ENCODE measurements around the gene ITGA1. TPM values are rescaled to one million over a fixed set of nuclear protein-coding genes. Genes with fewer than 3 reads are reported as not detected.
A peak's percentile ranks its signal among the peaks of the same experiment; 100 is the strongest.

Gene ITGA1
- total RNA-seq, 1 donor: 31.8 TPM

DNA sequence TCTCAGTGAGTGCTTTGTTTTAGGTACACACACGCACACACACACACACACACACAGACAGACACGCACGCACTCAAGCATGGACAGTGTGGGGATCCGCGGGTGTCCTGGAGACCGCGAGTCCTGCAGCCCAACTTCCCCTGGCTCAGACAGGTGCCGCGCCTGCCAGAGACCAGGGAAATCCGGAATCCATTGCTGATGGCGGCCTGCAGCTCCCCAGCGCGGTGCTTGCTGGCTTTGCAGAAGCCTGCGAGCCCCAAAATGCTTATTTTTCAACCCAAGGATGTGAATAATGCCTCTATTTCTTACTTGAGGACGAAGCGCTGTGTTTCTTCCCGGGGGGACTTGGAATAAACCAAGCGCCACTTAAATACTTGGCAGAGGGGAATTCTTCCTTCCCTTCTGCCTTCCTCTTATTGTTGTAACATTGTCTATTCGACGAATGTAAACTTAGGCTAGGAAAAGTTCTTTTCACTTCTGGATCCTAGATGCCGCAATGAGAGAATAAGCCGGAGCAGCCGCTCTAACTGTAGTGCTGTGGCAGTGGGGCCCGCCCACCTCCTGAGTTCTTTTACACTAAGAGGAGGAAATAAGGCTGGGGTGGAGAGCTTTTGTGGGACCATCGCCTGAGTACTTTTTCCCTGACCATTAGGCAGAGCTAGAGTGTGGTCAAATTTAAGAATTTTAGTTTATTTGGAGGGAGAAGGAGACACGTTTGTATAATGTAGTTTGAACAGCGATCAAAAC lies 202.2 kb downstream of the ITGA1 start:
- H3K27ac ChIP-seq (ENCODE audit: low read depth, low read length): peak overlapping the region; percentile 40
- H3K27me3 ChIP-seq (ENCODE audit: insufficient read depth, low read length): no peaks in the 10 kb centered on the region
- H3K4me1 ChIP-seq (ENCODE audit: insufficient read depth, low read length): peaks cover 26% of the 10 kb centered on the region
- peak overlapping the region; percentile 84 for H3K4me3 ChIP-seq (ENCODE audit: insufficient read depth, low read length)
- H4K20me1 ChIP-seq (ENCODE audit: insufficient read depth, low read length): no peaks in the 10 kb centered on the region
- H3K9me3 ChIP-seq (ENCODE audit: low read depth, low read length): no peaks in the 10 kb centered on the region
- DNase-seq (ENCODE audit: insufficient read length, low spot score, missing footprints): peak; percentile 84
- H3K36me3 ChIP-seq (ENCODE audit: insufficient read depth, low read length): peaks cover 4% of the 10 kb centered on the region
- H3K79me2 ChIP-seq (ENCODE audit: insufficient read depth, low read length): peaks cover 25% of the 10 kb centered on the region
- H3K4me2 ChIP-seq (ENCODE audit: insufficient read depth, low read length): peak overlapping the region; percentile 97
- peak overlapping the region; percentile 91 for H2AFZ ChIP-seq (ENCODE audit: low read length)
- TF ChIP-seq, protein P1, sequence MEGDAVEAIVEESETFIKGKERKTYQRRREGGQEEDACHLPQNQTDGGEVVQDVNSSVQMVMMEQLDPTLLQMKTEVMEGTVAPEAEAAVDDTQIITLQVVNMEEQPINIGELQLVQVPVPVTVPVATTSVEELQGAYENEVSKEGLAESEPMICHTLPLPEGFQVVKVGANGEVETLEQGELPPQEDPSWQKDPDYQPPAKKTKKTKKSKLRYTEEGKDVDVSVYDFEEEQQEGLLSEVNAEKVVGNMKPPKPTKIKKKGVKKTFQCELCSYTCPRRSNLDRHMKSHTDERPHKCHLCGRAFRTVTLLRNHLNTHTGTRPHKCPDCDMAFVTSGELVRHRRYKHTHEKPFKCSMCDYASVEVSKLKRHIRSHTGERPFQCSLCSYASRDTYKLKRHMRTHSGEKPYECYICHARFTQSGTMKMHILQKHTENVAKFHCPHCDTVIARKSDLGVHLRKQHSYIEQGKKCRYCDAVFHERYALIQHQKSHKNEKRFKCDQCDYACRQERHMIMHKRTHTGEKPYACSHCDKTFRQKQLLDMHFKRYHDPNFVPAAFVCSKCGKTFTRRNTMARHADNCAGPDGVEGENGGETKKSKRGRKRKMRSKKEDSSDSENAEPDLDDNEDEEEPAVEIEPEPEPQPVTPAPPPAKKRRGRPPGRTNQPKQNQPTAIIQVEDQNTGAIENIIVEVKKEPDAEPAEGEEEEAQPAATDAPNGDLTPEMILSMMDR (IDR thresholded peaks at IDR 0.05; ENCODE audit: extremely low read depth, low read depth, low read length): peak; percentile 50

DNA sequence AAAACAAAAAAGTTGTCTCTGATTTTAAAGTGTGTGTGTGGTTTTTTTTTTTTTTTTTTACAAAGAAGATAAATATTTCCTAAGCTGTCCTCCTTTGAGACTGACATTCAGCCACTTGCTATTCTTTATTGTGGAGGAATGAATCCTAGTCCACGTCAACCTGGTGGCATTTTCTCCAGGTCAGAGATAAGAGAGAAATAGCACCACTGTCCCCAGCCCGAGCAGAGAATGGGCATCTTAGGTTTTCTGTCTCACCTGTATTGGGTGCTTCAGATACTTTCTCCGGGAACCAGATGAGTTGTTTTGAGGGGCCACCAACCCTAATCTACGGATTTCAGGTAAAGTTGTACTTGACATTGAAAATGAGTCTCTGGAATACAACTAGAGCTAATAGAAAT lies 202.8 kb downstream of the ITGA1 start:
- peaks cover 4% of the 10 kb centered on the region for H3K36me3 ChIP-seq (ENCODE audit: insufficient read depth, low read length)
- H3K9me3 ChIP-seq (ENCODE audit: low read depth, low read length): no peaks in the 10 kb centered on the region
- peak overlapping the region; percentile 97 for H3K4me2 ChIP-seq (ENCODE audit: insufficient read depth, low read length)
- no peaks in the 10 kb centered on the region for H3K27me3 ChIP-seq (ENCODE audit: insufficient read depth, low read length)
- peaks cover 23% of the 10 kb centered on the region for H3K4me1 ChIP-seq (ENCODE audit: insufficient read depth, low read length)
- H2AFZ ChIP-seq (ENCODE audit: low read length): peak overlapping the region; percentile 91
- TF ChIP-seq, protein P1 (IDR thresholded peaks at IDR 0.05; ENCODE audit: extremely low read depth, low read depth, low read length): no peak
- peak overlapping the region; percentile 84 for H3K4me3 ChIP-seq (ENCODE audit: insufficient read depth, low read length)
- DNase-seq (ENCODE audit: insufficient read length, low spot score, missing footprints): no peak
- peaks cover 30% of the 10 kb centered on the region for H3K79me2 ChIP-seq (ENCODE audit: insufficient read depth, low read length)
- no peak overlapping the region for H3K27ac ChIP-seq (ENCODE audit: low read depth, low read length)
- no peaks in the 10 kb centered on the region for H4K20me1 ChIP-seq (ENCODE audit: insufficient read depth, low read length)

DNA sequence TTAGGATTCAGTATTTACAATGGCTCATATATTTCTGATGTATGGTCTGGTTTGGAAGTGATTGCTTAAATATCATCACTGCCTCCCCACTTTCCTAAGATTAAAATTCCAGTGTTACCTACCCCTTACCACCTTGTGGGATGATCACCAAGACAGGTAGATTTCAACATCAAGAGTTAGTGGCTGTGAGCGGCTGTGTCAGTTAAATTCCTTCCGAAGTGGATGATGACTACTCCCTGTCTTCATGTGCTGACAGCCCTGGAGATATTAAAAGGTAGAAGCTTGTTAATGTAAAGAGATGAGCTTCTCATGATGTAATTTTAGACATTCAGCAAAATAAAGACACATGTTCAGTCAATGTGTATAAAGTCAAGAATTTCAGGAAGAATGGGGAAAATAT lies 205.7 kb downstream of the ITGA1 start:
- no peak overlapping the region for H3K4me2 ChIP-seq (ENCODE audit: insufficient read depth, low read length)
- peaks cover 39% of the 10 kb centered on the region for H3K79me2 ChIP-seq (ENCODE audit: insufficient read depth, low read length)

DNA sequence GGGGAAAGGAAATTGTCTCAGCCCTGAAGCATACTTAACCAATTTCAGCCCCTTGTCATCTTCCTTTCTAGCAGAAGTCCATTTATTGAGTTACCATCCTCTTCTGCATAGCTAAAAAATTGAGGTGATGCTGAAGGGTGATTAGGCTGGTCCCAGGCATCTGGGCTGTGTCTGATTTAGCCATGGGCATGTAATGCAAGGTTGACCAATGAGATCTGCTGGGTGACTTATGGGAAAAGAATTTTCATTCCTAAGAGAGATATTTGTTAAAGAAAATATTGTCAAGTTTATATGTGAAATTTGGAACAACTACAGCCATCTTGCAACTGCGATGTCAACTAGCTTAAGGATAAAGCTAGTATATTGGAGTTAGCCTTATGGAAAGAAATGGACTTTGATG lies 206.6 kb downstream of the ITGA1 start:
- TF ChIP-seq, protein P1 (IDR thresholded peaks at IDR 0.05; ENCODE audit: extremely low read depth, low read depth, low read length): no peak
- Histone ChIP-seq H3K36me3 (ENCODE audit: insufficient read depth, low read length) (peaks cover 4% of the 10 kb centered on the region), H3K27me3 (ENCODE audit: insufficient read depth, low read length) (no peaks in the 10 kb centered on the region), H3K4me2 (ENCODE audit: insufficient read depth, low read length) (no peak overlapping the region), H2AFZ (ENCODE audit: low read length) (no peak overlapping the region), H3K9me3 (ENCODE audit: low read depth, low read length) (no peaks in the 10 kb centered on the region), H3K27ac (ENCODE audit: low read depth, low read length) (no peak overlapping the region), H3K4me1 (ENCODE audit: insufficient read depth, low read length) (peaks cover 9% of the 10 kb centered on the region), H3K79me2 (ENCODE audit: insufficient read depth, low read length) (peaks cover 43% of the 10 kb centered on the region), H3K4me3 (ENCODE audit: insufficient read depth, low read length) (no peak overlapping the region), H4K20me1 (ENCODE audit: insufficient read depth, low read length) (no peaks in the 10 kb centered on the region)
- DNase-seq (ENCODE audit: insufficient read length, low spot score, missing footprints): no peak

More for the DNA sequence above, 205.7 kb downstream of the ITGA1 start:
- Histone ChIP-seq H3K4me1 (ENCODE audit: insufficient read depth, low read length) (peaks cover 10% of the 10 kb centered on the region), H3K36me3 (ENCODE audit: insufficient read depth, low read length) (peaks cover 4% of the 10 kb centered on the region), H3K27ac (ENCODE audit: low read depth, low read length) (no peak overlapping the region), H4K20me1 (ENCODE audit: insufficient read depth, low read length) (no peaks in the 10 kb centered on the region), H2AFZ (ENCODE audit: low read length) (no peak overlapping the region), H3K4me3 (ENCODE audit: insufficient read depth, low read length) (no peak overlapping the region), H3K9me3 (ENCODE audit: low read depth, low read length) (no peaks in the 10 kb centered on the region), H3K27me3 (ENCODE audit: insufficient read depth, low read length) (no peaks in the 10 kb centered on the region)
- no peak for DNase-seq (ENCODE audit: insufficient read length, low spot score, missing footprints)
- TF ChIP-seq, protein P1 (IDR thresholded peaks at IDR 0.05; ENCODE audit: extremely low read depth, low read depth, low read length): no peak

Measured in osteoblast (primary cell).